HT-29 (cell line): ENCODE measurements around the gene PLXNB3. TPM values are rescaled to one million over a fixed set of nuclear protein-coding genes. Genes with fewer than 3 reads are reported as not detected.
A peak's percentile ranks its signal among the peaks of the same experiment; 100 is the strongest.

Source experiments
- DNase-seq: peaks from one replicate; pipeline ENCODE4 v3.0.0-alpha.2; 2015; ENCODE audit warnings: low spot score
- total RNA-seq: library from RNA; depleted of rRNA; stranded (reverse); fragments of >200 nt; shearing (Covaris generic); gene quantifications from 2 replicates; pipeline ENCODE4 v1.2.3, GENCODE V29; 2014

Gene PLXNB3
- total RNA-seq, 1 experiment from 2014 or later: 10.3 TPM

DNA sequence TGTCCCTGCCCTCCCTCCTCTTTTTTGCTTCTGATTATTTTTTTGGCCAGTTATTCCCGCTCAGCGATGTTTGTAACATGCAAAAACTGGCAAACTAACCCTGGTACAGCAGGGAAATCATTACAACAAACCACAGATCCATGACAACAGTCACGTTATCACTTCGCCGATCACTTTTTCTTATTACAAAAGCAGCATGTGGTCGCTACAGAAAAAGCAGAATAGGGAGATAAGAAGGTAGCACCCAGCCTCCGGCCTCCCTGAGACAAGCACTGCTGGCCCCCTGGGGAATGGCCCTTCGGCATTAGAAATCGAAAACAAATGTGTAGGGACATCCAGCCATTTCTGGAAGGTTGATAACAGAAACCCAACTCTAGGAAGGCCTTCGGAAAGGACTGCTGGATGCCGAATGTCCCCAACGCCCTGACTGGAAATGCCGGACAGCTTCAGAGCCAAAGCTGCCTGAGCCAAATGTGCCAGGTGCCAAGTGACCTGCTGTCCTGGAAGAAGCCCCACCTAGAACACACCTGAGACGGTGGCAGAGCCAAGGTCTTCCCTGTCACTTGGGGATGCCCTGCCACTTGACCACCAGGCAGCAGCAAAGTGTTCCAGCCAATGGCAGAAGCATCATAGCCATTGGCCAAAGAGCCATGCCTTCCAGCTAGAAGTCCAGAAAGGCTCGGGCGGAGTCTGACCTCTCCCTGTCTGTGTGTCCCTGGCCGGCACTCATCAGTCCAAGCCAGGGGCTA lies 27.2 kb downstream of the PLXNB3 start:
- DNase-seq: no peak

DNA sequence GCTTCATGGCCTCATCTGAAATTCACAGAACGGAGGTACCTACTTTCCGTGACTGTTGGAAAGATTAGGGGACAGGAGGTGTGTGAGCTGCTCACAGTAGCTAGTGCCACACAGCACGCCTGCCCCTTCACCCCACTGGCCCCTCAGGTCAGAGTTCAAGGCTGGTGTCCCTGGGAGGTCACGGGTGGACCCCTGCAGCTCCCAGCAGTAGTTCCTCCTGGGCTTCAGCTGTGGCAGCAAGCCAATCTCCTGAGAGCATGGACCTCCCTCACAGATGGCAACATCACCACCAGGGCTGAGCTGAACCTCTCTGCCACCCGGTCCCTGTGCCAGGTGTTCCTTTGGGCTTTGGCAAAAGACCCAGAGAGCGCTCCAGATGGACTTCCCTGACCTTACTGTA lies 28.3 kb downstream of the PLXNB3 start:
- DNase-seq: no peak

- DNase-seq: no peak
These were observed 29.2 kb downstream of the PLXNB3 start for GRCh38 chrX:153793291-153793690.

GRCh38 chrX:153794018-153794896 lies 30.2 kb downstream of the PLXNB3 start, which contains the start of the genes IDH3G and SSR4:
IDH3G (minus strand) TSS chrX:153794375; CDS start chrX:153794326, 49 bp downstream.
SSR4 (plus strand) TSS chrX:153794668; CDS start chrX:153794688, 20 bp downstream.
- DNase-seq: peak; percentile 97

- DNase-seq: peak; percentile 23
These were observed 31.1 kb downstream of the PLXNB3 start for GRCh38 chrX:153794897-153795816.

- DNase-seq: no peak
These were observed 33.5 kb downstream of the PLXNB3 start for GRCh38 chrX:153797415-153798015.

DNA sequence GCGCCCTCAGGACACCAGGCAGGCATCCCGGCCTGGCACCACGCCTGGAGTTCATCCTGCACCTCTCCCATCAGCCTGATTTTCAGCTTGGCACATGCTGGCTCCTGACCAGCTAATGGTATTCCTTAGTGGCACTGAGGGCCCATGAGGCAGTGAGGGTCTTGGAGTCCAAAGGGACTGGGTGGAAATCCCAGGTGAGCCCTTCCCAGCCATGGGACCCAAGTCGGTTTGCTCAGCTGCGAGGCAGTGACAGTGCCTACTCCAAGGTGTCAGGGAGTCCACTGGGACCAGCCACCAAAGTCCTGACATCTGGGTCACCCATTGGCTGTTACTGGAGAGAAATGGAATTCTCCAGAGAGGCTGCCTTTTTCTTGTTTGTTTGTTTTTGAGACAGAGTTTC lies 35.3 kb downstream of the PLXNB3 start:
- DNase-seq: no peak

GRCh38 chrX:153800177-153800722 lies 36.2 kb downstream of the PLXNB3 start:
- no peak for DNase-seq

- no peak for DNase-seq
These were observed 36.7 kb downstream of the PLXNB3 start for GRCh38 chrX:153800746-153801145.

DNA sequence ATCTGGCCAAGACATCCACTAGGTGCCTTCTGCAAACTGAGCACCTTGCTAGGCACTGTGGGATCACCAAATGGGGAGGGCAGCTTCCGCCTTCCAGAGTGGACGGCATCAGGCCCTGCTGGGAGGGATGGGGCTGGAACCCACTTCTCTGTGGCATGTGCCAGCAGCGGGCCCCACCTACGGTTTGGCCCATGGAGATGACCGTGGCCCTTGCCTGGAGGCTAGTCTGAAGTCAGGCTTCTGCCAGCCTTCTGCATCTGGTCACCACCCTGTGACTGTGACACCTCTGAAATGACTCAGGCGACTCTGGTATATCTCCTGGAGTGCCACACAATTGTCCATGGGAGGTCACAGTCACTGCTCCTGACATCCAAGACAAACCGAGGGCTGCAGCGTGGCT lies 37.6 kb downstream of the PLXNB3 start:
- DNase-seq: no peak

DNA sequence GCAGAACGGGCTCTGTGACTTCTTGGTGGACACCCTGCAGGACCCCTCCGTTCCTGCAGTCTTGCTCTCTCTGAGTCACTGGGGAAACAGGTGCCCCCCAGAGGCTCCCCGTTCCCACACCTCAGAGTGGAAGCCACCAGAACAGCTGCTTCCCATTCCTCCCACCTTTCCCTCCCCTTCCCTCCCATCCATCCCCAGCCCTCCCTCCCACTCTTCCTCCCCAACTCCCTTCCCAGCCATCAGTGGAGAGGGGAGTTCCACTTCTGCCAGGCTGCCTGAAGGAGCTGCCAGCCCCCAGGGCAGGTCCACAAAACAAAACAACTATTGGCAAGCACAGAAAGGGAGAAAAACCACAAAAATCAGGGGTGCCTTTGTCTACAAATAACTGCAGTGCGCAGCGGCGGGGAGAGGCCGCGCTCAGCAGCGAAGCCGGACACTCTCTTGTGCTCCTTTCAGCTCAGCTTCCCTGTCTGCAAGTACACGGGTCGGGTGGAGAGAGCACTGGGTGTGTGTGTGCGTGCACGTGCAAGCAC lies 38.5 kb downstream of the PLXNB3 start:
- DNase-seq: no peak

DNA sequence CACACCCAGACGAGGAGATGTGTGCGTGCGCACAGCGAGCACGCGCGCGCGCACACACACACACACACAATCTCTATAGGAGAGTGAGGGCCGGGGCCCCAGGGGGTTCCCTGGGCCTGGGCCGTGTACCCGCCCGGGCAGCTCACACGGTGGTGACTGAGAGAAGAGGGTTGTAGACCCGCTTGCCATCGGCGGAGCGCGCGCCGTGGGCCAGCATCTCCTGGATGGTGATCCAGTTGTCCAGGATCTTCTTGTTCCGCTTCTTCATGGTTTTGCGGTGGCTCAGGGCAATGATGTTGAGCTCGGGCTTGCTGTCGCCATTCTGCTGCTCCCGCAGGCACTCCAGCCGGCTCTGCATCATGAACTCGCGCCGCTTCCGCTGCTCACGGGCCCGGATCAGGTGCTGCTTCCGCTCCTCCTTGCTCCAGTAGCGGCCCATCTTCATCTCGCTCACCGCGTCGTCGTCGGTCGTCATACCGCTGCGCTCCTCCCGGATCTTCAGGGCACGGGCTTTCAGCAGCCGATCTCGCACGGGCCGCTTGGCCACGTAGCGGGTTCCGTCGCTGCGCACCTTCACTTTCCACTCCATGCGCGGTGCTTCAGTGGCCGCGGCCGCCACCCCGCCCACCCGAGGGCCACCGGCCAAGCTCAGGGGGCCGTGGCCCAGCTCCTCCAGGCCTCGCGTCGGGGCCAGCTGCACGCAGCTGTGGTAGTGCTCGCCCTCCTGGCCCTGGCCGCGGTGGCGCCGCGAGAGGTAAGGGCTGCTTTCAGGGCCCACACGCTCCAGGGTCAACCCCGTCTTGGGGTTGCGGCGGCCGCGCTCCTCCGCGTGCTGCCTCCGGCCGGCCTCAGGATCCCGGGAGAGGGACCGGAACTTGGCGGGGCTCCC lies 39.4 kb downstream of the PLXNB3 start:
- DNase-seq: no peak

- no peak for DNase-seq
These were observed 40.1 kb downstream of the PLXNB3 start for GRCh38 chrX:153804100-153804595.

- DNase-seq: no peak
These were observed 40.6 kb downstream of the PLXNB3 start for GRCh38 chrX:153804621-153805020.

DNA sequence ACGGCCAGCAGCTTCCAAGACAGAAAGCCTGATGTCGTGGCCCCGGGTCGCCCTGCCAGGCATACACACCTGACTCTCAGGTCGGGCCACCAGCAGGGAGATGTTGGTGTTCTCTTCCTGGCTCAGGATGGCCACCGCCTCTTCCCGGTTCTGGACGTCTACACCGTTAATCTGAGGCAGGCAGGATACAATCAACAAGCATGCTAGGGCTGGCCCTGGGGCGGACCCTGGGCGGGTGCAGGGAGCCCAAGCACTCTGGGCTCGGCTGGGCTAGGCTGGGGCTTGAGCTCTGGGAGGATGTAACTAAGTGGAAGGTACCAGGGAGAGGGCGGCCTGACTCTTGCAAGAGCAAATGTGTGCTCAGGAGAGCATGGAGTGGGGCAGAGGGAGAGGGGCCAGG lies 41.4 kb downstream of the PLXNB3 start:
- DNase-seq: no peak

DNA sequence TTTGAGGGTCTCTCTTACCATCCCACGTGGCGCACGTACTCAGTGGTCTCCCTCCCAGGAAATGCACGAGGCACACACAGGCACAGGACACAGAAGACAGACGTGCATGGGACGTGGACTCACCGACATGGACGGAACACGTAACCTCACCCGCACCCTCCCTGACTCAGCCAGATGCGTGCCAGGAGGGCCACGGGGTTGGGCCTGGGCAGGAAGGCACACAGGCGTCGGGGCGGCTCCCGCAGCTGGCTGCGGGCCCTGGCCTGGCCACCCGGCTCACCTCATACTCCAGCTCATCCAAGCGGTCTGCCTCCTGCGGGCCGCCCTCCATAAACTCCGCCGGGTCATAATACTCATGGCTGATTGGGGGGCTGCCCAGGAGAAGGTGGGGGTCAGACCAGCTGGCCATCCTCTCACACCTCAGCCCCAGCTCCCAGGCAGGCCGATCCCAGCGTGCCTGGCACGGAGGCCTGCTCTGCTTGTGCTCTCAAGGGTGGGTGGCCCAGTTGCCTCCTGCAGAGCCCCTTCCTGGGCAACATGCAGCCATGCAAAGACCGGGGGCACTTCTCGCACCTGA lies 43.0 kb downstream of the PLXNB3 start:
- no peak for DNase-seq

DNA sequence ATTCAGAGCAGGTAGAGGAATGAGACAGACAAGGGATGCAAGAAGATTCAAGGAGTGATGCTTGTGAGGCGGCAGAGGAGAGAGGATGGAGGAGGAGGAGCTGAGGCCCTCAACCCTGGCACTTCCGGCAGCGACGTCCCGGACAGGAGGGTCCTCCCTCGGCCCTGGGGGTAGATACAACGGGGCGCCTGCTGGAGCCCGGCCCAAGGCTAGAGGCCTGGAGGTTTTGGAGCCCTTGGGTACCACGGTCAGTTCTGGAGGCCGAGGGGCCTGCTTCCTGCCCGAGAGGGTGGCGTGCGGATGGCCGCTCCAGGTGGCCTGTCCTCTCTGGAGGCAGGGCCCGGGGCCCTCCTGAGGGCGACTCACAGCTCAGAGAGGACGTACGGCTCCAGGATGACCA lies 43.9 kb downstream of the PLXNB3 start:
- no peak for DNase-seq

GRCh38 chrX:153812220-153812619 lies 48.2 kb downstream of the PLXNB3 start:
- DNase-seq: no peak

- DNase-seq: no peak
These were observed 49.1 kb downstream of the PLXNB3 start for GRCh38 chrX:153813161-153813560.
